AG09319 (cell line): ENCODE measurements around the gene GLIS1.

ENCODE experiments used
- DNase-seq: peaks from one replicate; pipeline ENCODE4 v3.0.0-alpha.2; 2010; ENCODE audit warnings: low read depth; ENCODE audit errors: extremely low read depth
- TF ChIP-seq, protein P1 (sequence below): IDR thresholded peaks from 2 replicates; pipeline ENCODE4 v1.5.1; 2011; ENCODE audit warnings: low read depth, mild to moderate bottlenecking, inconsistent platforms, low read length, moderate library complexity

GLIS1 gene

DNA sequence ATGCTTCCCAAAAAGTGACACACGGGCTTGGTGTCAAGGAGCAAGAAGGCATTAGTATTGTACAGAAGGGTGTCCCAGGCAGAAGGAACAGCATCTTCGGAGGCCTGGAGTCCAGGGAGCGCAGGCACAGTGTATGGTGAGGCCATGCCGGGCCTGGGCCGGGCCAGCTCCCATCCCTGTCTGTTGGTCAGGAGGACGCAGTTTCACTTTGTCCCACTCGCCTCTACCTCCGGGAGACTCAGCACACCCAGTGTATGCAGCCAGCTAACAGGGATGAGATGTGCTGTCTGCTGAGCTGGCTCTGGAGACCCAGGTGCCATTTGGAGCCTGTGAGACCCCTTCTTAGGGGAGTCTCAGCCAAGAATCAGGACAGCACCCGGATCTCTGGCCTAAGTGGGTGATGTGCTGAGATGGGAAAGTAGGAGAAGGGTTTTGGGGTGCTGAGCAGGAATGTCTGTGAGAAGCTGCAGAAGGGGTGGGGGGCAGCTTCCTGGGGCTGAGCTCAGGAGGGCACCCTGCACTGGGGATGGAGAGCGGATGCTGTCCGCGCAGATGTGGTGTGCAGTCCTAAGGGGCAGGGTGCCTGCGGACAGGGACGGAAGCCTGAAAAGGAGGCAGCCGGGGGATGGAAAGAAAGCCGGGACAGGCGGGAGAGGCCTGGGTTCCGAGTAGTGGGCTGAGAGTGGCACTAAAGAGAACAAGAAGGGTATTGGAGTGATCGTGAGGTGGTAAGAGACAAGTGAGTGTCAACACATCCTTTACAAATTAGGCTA, 254.1 kb downstream of the GLIS1 start:
- TF ChIP-seq, protein P1, sequence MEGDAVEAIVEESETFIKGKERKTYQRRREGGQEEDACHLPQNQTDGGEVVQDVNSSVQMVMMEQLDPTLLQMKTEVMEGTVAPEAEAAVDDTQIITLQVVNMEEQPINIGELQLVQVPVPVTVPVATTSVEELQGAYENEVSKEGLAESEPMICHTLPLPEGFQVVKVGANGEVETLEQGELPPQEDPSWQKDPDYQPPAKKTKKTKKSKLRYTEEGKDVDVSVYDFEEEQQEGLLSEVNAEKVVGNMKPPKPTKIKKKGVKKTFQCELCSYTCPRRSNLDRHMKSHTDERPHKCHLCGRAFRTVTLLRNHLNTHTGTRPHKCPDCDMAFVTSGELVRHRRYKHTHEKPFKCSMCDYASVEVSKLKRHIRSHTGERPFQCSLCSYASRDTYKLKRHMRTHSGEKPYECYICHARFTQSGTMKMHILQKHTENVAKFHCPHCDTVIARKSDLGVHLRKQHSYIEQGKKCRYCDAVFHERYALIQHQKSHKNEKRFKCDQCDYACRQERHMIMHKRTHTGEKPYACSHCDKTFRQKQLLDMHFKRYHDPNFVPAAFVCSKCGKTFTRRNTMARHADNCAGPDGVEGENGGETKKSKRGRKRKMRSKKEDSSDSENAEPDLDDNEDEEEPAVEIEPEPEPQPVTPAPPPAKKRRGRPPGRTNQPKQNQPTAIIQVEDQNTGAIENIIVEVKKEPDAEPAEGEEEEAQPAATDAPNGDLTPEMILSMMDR, result no peak

DNA sequence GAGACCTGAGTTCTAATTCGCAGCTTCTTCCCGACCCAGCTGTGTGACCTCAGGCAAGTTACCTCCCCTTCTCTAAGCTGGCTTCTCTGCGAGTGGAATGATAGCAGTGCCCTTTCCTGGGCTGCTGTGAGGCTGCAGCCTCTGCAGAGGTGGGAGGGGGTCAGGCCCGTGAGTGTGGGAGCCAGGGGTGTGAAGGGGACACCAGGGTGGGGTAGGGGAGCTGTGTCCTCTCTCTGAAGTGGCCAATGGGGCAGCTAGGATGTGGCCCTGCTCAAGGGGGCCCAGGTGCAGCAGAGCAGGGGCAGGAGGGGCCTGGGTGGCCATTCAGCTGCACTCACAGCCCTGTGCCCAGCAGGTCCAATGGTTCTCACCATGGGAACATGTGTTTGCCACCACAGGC, 255.3 kb downstream of the GLIS1 start:
- DNase-seq, result no peak
- TF ChIP-seq, protein P1, result no peak

More for the DNA sequence above, 254.1 kb downstream of the GLIS1 start:
- no peak for DNase-seq

DNA sequence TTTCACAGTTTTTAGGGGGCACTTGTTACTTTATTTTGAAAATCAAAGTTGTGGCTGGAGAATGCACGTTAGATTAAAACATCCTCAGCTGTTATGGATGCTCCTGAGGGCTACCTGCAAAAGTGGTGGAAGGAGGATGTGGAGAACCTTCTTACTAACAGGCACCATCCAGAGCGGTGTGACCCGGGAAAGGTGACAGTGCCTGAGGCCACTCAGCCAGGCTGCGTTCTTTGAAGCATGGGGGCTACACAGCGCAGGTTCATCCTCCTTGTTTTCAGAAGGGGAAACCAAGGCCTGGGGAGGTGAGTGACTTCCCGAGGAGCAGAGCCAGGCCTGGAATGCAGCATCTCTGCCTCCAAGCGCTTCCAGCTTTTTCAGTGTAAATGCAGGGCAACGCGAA, 255.8 kb downstream of the GLIS1 start:
- TF ChIP-seq, protein P1, result no peak
- DNase-seq, result no peak

DNA sequence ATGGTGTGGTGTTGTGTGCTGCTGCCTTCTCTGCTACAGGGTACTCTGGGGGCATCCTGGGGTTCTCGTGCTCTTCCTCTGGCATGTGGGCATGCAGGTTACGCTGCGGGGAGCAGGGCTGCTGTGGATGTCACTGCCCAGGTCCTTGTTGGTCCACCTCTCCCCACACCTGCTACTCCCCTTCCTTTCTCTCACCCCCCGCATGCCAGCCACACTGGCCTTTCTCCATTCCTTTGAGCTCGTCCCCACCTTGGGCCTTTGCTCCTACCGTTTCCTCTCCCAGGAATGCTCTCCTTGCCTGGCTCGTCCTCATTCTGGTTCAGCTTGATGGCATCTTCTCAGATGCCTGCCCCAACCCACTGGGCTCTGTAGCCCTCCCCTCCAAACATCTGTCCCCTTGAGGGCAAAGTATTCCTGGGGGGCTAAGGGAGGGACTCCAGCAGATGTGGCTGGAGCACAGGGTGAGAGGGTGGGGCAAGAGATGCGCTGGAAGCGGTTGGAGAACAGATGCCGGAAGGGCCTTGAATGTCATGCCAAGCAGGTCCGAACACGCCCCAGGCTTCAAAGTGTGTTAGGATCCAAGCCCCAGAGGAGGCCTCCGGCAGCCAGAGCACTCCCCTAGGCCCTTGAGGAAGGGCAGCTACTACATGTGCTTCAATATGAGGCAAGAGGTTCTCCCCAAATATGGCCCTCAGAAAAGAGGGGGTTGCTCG, 256.4 kb downstream of the GLIS1 start:
- no peak for DNase-seq
- TF ChIP-seq, protein P1, result no peak

DNA sequence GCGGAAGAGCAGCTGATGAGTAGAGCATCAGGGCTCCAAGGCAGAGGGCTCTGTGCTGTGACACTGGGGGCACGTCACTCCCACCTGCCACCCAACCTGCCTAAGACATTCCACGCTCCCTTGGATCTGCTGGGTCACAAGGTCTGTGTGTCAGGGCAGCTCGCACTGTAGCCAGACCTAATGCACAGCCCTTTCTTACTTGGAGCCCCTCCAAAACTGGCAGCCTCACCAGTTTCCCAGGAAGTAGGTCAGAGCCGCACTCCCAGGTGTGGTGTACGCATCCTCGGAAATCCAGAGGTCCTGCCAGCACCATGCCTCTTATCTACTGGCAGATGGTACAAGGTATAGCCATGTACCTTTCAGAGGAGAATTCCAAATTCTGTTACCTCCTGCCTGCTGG, 257.5 kb downstream of the GLIS1 start:
- no peak for DNase-seq
- TF ChIP-seq, protein P1, result no peak

DNA sequence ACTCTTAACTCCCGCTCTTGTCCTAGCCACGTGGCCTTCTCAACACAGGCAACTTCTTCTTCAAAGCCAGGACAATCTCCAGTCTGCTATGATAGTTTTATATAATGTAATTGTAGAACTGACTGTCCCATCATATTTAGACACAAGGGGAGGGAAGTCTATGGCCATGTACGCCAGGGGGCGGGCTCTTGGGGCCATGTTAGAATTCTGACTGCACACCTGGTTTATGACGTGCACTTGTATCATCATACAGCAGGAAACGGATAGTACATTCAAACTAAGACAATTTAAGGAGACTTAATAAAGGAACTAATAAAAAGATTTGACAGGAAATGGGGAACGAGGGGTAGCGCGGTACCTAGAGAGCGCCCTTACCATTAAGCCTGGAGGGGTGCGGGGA, 258.3 kb downstream of the GLIS1 start:
- TF ChIP-seq, protein P1, result no peak
- DNase-seq, result no peak

DNA sequence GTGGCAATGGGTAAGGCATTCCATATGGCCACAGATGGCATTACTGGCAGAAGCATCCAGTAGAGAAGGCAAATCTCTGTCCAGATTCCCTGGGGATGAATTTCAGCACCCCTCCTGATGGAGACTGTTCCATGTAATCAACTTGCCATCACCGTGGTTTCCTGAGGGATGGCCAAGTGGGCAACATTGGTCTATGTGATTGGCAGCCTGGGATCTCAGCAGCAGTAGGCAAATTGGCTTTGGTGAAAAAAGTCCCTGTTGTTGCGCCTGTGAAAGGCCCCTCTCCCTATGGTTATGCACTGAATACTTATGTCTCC, 260.5 kb downstream of the GLIS1 start:
- TF ChIP-seq, protein P1, result no peak
- no peak for DNase-seq
